Fibroblast of upper back skin (primary cell): ENCODE data around the gene TPMT.
A peak's percentile ranks its signal among the peaks of the same experiment; 100 is the strongest.
"Not testable (repeated sequence)": the region's sequence is repeated elsewhere in the genome, so short reads cannot be mapped to it uniquely, and the experiment has no call there.

ENCODE experiments used
- DNase-seq: peaks from one replicate; pipeline ENCODE4 v3.0.0-alpha.2; 2013

Gene TPMT

GRCh38 chr6:18154507-18155149 is at the start of gene TPMT:
Gene TPMT (minus strand): TSS chr6:18155077. CDS start chr6:18149127, 5,950 bp downstream.
- no peak for DNase-seq

GRCh38 chr6:18203786-18204185 is 48.9 kb upstream of the TPMT start:
- peak; percentile 42 for DNase-seq

GRCh38 chr6:18192026-18192425 is 37.1 kb upstream of the TPMT start:
- DNase-seq, result no peak

- no peak for DNase-seq
Measured at GRCh38 chr6:18189196-18189595, 34.3 kb upstream of the TPMT start.

- no peak for DNase-seq
Measured at GRCh38 chr6:18187701-18188100, 32.8 kb upstream of the TPMT start.

- DNase-seq, result peak; percentile 43
Measured at GRCh38 chr6:18186540-18187250, 31.8 kb upstream of the TPMT start.

- DNase-seq, result no peak
Measured at GRCh38 chr6:18186033-18186432, 31.2 kb upstream of the TPMT start.

GRCh38 chr6:18185624-18186023 is 30.7 kb upstream of the TPMT start:
- no peak for DNase-seq

- DNase-seq, result peak; percentile 19
Measured at GRCh38 chr6:18183766-18184165, 28.9 kb upstream of the TPMT start.

- no peak for DNase-seq
Measured at GRCh38 chr6:18182568-18182967, 27.7 kb upstream of the TPMT start.

GRCh38 chr6:18179770-18180356 is 25.0 kb upstream of the TPMT start:
- DNase-seq, result no peak

- no peak for DNase-seq
Measured at GRCh38 chr6:18178960-18179615, 24.2 kb upstream of the TPMT start.

GRCh38 chr6:18177286-18177965 is 22.5 kb upstream of the TPMT start:
- DNase-seq, result no peak

GRCh38 chr6:18176198-18176597 is 21.3 kb upstream of the TPMT start:
- DNase-seq, result not testable (repeated sequence)

GRCh38 chr6:18171871-18172270 is 17.0 kb upstream of the TPMT start:
- no peak for DNase-seq

- DNase-seq, result no peak
Measured at GRCh38 chr6:18168264-18168663, 13.4 kb upstream of the TPMT start.

- no peak for DNase-seq
Measured at GRCh38 chr6:18166312-18167036, 11.6 kb upstream of the TPMT start.

- DNase-seq, result no peak
Measured at GRCh38 chr6:18165751-18166150, 10.9 kb upstream of the TPMT start.

GRCh38 chr6:18162401-18162800 is 7.5 kb upstream of the TPMT start:
- no peak for DNase-seq

- DNase-seq, result no peak
Measured at GRCh38 chr6:18161431-18161830, 6.6 kb upstream of the TPMT start.

GRCh38 chr6:18160911-18161310 is 6.0 kb upstream of the TPMT start:
- DNase-seq, result no peak

- DNase-seq, result peak; percentile 23
Measured at GRCh38 chr6:18155864-18156421, 1.1 kb upstream of the TPMT start.
